Adipose tissue (tissue), 3 donors: ENCODE results near the gene SMIM43. TPM values are rescaled to one million over a fixed set of nuclear protein-coding genes. Genes with fewer than 3 reads are reported as not detected.
"Not testable (repeated sequence)": the region's sequence is repeated elsewhere in the genome, so short reads cannot be mapped to it uniquely, and the experiment has no call there.

Source experiments
- H3K27ac ChIP-seq: one replicate; pipeline ENCODE4 v1.5.1; 2013; ENCODE audit warnings: low read depth, low read length
- WGBS, 3 donors: extraction: QIAGEN DNeasy Blood & Tissue Kit; methylation state at CpG; one replicate each; pipeline ENCODE4 v1.1.7; 2013; 5-methylcytosine and 5-hydroxymethylcytosine counted together
- polyA plus RNA-seq, 3 donors: library from polyadenylated mRNA; stranded (reverse); fragments of 200-250 nt; gene quantifications; one replicate each; pipeline ENCODE4 v1.2.3, GENCODE V29; 2013
- donor health status: healthy with polysubstance abuse.
- donor health status: Bipolar disorder and iron deficiency.
- donor health status: healthy.

The SMIM43 gene
- polyA plus RNA-seq, 3 donors, result 0.02 to 0.90 TPM; not detected in 1

DNA sequence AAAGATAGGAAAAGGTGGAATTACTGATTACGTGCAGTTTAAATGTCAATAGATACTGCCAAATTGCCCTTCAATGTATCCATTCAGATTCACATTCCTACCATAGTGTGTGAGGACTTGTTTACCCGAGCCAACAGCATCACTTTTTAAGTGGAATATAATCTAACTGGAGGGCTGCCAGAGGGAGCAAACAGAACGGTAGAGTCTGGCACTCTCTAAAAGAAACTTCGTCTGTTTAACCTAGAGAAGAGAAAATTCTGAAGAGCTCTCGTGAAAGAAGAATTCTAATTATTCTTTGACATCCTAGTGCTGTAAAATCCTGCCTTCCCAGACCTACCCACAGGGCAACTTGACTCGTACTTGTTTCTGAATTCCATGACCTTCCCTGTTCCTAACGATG is 23.2 kb downstream of the SMIM43 start:
- no peak overlapping the region for H3K27ac ChIP-seq
- WGBS, 3 donors, result 17 to 58% (median 45%) methylated on average over 7 of the region's 7 CpGs

- H3K27ac ChIP-seq, result no peak overlapping the region
- WGBS, 3 donors, result 75 to 87% (median 78%) methylated on average over 12 of the region's 12 CpGs
Measured at GRCh38 chr4:121740796-121741409, 24.1 kb downstream of the SMIM43 start.

DNA sequence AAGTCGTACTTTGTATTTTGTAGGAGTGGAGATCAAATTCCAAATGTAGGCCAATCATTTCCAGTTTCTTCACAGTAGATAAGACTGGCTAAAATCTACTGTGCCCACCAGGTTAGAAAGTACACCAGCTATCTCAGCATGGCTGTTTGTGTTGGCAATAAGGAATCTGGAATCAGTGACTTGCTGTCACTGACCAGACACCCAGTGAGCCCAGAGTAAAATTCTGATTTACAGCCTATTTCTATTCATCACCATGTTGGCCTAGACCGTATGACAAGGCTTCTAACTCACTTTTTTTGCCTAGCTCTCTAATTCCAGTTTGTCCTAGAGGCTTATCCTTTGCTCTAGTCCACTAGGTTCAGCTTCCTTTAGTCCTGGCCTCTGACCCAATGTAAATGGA is 25.4 kb downstream of the SMIM43 start:
- no peak overlapping the region for H3K27ac ChIP-seq
- WGBS, 3 donors, result 58 to 73% (median 62%) methylated on average over 2 of the region's 2 CpGs

GRCh38 chr4:121738780-121739535 is 26.0 kb downstream of the SMIM43 start:
- H3K27ac ChIP-seq, result no peak overlapping the region
- WGBS, 3 donors, result 47 to 65% (median 63%) methylated on average over 2 of the region's 2 CpGs

DNA sequence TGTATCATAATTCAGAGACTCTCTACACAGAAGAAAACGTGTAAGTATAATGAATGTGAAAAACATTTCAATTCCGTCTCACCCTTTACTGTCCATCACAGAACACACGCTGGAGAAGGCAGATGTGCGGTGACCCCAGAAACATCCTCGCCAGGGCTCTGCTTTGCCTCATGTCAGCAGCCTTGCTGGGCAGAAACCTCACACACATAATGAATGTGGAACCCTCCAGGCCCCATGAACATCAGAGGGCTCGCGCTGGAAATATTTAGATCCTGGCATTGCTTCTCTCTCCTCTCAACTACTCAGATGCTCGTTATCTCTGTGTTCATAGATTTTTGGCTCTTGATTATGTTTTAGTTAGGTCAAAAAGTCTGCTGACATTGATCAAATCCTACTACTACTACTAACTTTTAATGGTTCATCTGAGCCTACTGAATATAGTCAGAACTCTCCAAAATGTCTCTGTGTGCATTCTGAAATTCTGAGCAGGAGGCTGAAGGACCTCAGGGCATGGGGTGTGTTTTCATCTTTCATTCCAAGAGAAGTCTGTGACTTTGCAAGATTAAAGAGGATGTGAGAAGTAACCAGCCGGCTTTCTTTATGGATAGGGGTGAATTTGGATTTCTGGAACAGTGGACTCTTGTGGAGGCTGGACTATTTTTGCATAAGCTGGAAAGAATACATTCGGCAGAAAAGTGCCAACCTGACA is 27.0 kb downstream of the SMIM43 start:
- H3K27ac ChIP-seq, result no peak overlapping the region
- WGBS, 3 donors, result 62 to 67% (median 66%) methylated on average over 10 of the region's 10 CpGs

- WGBS, 3 donors, result 57 to 75% (median 73%) methylated on average over 5 of the region's 5 CpGs
- no peak overlapping the region for H3K27ac ChIP-seq
Measured at GRCh38 chr4:121736735-121737351, 28.1 kb downstream of the SMIM43 start.

DNA sequence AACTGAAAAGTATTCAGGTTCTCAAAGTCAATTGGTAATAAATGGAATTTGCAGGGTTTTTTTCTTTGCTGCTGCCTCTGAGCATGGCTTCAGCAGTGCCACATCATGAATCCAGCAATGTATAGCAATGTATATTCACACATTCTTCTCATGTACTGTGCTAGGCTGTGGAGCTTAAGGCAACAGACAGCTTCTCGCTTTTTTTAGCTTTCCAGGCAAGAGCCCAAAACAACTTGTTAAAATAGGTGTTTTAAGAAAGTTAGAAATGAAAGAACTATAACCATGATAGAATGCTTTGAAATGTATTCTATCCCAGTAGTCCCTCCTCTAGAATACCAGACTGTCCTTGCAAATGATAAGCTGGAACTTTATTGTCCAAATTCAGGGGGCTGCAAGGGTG is 30.4 kb downstream of the SMIM43 start:
- no peak overlapping the region for H3K27ac ChIP-seq
- WGBS, 3 donors, result 81 to 90% (median 86%) methylated on average over 1 of the region's 1 CpG

DNA sequence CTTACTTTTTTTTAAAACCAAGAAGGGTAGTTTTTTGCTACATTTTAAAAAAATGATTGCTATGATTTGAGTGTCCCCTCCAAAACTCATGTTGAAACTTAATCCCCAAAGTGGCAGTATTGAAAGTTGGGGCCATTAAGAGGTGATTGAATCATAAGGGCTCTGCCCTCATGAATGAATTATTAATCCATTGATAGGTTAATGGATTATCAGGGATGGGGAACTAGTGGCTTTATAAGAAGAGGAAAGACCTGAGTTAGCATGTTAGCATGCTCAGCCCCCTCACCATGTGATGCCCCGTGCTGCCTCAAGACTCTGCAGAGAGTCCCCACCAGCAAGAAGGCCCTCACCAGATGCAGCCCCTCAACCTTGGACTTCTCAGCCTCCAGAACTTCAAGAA is 31.0 kb downstream of the SMIM43 start:
- no peak overlapping the region for H3K27ac ChIP-seq
- WGBS, 3 donors, result 87 to 100% (median 88%) methylated on average over 1 of the region's 1 CpG

DNA sequence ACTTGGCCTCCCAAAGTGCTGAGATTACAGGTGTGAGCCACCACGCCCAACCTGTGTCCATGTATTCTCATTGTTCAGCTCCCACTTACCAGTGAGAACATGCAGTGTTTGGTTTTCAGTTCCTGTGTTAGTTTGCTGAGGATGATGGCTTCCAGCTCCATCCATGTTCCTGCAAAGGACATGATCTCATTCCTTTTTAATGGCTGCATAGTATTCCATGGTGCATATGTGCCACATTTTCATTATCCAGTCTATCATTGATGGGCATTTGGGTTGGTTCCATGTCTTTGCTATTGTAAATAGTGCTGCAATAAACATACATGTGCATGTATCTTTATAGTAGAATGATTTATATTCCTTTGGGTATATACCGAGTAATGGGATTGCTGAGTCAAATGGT is 35.2 kb downstream of the SMIM43 start:
- 91 to 98% (median 98%) methylated on average over 2 of the region's 2 CpGs for WGBS, 3 donors
- not testable (repeated sequence) for H3K27ac ChIP-seq

DNA sequence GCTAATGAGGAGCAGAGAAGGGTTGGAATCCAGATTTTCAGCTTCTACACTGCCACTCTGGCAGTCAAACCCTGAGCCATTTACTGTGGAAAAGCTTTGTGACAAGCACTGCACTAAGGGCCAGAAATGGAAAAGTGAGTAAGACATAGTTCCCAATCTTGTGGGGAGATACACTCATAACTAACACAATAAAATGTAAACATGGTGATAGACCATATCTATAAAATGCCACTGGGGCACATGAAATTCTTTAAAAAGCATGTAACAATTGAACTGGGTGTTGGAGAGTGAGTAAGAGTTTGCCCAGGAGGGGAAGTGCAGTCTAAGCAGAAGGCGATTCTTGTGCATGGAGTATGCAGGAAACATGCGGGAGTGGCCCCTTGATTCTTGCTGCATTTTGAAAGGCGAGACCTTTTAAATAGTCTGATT is 36.2 kb downstream of the SMIM43 start:
- no peak overlapping the region for H3K27ac ChIP-seq
- whole genome bisulfite sequencing, 3 donors, result 75 to 84% (median 75%) methylated on average over 3 of the region's 3 CpGs

DNA sequence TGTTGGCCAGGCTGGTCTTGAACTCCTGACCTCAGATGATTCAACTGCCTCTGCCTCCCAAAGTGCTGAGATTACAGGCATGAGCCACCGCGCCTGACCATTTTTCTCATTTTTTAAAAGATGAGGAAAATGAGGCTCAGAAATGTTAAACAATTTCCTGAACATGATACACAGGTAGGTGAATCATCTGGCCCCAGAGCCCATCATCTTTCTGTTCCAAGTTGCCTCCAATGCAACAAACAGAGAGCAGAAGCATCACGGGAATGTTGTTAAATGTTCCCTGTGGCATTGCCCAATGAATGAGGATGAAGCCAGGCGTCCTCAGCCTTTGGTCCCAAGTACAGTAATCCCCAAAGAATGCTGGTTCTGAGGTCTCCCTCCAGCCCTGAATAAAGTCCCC is 36.9 kb downstream of the SMIM43 start:
- WGBS, 3 donors, result 76 to 85% (median 77%) methylated on average over 4 of the region's 4 CpGs
- H3K27ac ChIP-seq, result no peak overlapping the region

DNA sequence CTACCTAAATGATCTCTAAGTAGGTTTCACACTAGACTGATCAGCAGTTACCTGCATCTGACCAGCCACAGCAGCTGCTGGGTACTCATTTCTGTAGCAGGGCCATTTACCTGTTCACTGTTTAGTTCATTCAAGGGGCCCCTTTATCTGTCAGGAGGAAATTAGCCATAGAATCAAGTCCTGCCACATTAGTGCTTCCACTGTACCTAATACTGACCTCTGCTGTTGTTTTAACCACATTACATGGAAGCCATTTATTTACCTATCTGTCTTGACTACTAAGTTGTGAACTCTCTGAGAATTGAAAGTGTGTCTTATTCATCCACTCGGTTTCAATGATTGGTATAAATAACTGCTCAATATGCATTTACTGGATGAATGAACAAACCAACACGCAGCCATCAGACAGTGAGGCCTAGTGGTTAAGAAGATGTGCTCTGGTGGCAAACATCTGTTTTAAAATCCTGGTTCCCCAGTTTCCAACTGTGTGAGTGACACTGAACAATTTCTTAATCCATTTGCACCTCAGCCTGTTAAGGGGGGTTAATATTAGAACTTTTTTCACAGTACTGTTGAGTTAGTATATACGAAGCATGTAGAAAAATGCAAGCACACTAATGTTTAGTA is 38.2 kb downstream of the SMIM43 start:
- 35 to 45% (median 40%) methylated on average over 3 of the region's 3 CpGs for WGBS, 3 donors
- no peak overlapping the region for H3K27ac ChIP-seq

- H3K27ac ChIP-seq, result no peak overlapping the region
- WGBS, 3 donors, result 89 to 100% (median 90%) methylated on average over 1 of the region's 1 CpG
Measured at GRCh38 chr4:121724671-121725070, 40.3 kb downstream of the SMIM43 start.

DNA sequence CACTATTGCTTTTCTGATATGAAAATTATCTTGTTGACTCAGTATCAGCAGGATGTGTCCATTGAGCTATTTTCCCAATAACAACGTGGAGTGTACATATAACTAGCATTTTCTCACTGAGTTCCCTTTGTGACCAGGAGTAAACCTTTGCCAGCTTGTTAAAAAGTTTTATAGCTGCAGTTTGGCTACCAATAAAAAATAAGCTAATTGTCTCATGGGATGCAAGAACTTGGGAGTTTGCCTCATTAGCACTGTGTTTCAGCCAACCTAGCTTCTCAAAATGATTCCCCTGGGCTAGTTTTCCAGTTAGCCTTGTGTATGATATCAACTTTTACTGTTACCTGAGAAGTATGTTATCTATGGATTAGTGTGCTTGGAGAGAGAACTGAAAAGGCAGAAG is 43.3 kb downstream of the SMIM43 start:
- no peak overlapping the region for H3K27ac ChIP-seq
- WGBS, 3 donors, result 28 to 61% (median 59%) methylated on average over 1 of the region's 1 CpG

GRCh38 chr4:121720109-121720508 is 44.9 kb downstream of the SMIM43 start:
- WGBS, 3 donors, result 74 to 94% (median 93%) methylated on average over 1 of the region's 1 CpG
- no peak overlapping the region for H3K27ac ChIP-seq

DNA sequence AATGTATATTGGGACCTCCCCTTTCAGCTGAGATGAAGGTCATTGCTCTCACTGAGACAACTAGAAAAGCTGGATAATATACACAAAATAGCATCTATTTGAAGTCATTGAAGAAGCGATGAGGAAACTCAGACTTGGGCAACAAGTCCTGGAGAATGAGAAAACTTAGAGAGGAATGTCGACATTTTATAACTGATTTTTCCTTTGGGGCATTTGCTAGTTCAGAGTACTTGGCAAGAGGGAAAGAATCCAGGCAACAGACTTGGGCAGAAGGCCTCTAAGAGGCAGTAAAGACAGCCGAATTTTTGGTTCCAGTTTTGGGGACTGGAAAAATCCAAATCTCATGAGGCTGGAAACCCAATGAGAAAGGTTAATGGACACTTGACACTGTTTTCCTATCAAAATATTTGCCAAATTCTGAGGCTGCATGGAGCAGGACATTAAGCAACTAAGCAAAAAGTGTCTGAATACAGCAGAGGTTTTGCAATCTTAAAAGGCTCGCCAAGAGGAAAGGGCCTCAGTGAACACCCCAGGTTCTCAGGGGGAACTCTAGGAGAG is 47.2 kb downstream of the SMIM43 start:
- H3K27ac ChIP-seq, result no peak overlapping the region
- WGBS, 3 donors, result 35 to 61% (median 40%) methylated on average over 4 of the region's 4 CpGs

- WGBS, 3 donors, result 58 to 78% (median 72%) methylated on average over 4 of the region's 4 CpGs
- no peak overlapping the region for H3K27ac ChIP-seq
Measured at GRCh38 chr4:121714548-121714947, 50.4 kb downstream of the SMIM43 start.

DNA sequence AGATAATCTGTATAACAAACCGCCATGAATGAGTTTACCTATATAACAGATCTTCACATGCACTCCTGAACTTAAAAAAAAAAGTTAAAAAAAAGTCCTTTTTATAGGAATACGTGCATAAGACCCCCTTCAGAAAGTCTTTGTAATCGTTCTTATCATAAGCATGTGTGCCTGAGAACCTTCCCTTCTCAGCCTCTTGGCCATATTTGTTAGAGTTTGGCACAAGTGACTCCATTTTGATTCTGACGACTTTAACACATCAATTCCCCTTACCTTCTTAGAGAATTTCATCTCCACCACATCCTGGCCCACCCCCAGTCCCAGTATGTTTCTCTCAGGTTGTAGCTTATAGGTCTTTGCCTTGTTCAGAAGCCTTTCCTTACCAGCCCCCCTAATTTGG is 52.2 kb downstream of the SMIM43 start:
- WGBS, 3 donors, result 77 to 92% (median 91%) methylated on average over 4 of the region's 4 CpGs
- no peak overlapping the region for H3K27ac ChIP-seq
